Suppressor macrophage (primary cell): ENCODE data around the gene NKX6-1.
A peak's percentile ranks its signal among the peaks of the same experiment; 100 is the strongest.

Experiments
- DNase-seq, 4 experiments: peaks; one replicate each; pipeline ENCODE4 v3.0.0-alpha.2; 2020 to 2022

Gene NKX6-1

DNA sequence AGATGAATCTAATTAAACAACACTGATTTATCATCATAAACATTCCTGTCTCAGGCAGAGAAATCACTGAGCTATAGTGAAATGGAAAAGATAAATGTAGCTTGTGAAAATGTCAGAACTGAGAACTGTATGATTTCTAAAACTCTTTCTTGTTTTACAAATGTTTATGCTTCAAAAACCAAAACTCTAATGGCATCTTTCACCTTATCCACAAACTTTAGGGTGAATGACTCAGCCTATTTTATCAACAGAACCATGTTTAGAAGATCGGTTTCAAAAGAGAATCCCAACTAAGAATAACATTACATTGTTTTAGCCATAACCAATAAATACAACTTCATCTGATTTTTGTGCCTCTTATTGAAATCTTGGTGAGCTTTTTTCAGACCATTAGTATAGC, 21.4 kb downstream of the NKX6-1 start:
- DNase-seq = no peak

DNA sequence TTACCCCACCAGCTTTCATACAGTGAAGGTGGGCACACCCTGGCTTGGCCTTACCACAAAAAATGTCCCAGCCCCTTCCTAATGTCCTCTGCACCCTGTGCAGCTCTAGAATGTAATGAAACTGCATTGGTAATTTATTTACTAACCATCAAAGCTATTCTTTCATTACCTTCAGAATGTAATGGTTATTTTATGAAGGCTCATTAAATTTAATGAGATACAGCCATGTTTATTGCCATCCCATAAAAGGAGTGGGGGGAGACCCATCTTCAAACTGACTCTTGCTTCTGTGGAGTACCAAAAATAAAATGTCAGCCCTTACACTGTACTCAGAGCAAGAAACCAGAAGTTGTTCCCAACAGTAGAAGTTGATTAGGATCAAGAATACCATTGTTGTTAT, 25.0 kb downstream of the NKX6-1 start:
- DNase-seq = no peak

DNA sequence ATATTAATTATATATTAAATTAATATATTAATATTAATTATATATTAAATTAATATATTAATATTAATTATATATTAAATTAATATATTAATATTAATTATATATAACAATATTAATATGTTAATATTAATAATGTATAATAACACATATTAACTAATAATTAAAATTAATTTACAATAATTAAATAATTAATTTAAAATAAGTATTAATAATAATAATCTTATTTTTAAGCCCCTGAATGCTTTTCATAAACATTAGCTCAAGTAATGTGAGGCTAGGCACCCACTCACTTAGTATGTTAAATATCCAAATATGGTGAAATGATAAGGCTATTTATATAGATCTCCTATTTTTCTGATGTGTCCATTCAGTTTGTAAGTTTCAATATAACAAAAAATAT, 26.9 kb downstream of the NKX6-1 start:
- DNase-seq = no peak

DNA sequence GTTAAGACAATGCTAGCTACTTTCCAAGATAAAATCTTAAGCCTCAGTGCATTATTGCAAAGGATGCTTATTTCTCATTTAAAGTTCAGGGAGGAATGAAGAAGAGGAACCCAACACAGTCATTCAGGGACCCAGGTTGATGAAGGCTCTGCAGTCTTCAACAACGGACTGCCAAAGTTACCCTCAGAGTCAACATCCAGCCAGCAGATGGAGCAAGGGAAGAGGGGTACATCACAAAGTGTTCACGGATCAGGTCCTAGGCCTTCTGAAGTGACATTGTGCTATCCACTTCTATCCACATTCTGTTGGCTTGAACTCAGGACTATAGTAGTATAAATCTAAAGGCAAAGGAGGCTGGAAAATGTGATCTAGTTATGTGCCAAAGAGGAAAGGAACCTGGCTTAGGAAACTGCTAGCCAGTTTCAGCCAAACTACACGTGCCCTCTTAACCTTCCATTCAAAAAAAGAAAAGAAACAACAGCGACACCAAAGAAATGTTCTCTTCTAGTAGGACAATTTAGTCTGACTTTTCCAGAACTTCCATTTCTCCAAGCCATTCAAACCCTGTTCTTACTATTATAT, 28.8 kb downstream of the NKX6-1 start:
- DNase-seq = peak in 3 of 4 experiments; percentile 17 to 35 (median 24)

DNA sequence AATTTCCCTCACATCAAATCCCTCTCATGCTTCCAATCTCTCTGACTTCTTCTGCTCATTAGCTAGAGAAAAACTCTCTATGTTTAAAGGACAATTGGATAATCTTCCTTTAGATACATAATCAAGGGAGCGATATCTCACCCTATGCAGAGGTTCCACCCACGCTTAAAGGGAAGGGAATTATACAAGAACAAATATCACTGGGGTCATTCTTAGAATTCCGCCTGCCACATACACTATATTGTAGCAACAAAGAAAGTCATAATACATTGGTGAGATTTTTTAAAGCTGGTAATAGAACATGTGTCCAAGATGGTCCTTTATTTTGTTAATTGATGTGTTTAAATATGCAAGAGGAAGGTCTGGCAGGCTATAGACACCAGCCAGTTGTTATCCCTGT, 31.5 kb downstream of the NKX6-1 start:
- no peak for DNase-seq

DNA sequence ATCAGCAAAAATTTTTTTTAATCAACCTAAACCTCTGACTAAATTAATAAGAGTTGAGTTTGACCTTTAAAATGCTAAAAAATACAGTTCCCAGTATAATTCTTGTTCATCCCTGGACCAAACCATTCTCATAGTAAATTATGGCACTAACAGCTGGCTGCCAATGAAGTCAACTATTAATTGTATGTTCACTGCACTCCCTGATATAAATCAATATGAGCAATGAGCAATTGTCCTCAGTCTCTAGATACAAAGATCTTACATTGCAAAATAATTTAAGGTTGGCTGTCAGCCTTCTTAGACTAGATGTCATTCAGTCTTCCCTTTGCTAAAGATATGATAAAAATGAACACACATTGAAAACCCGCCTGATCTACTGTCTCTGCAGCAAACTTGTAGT, 39.3 kb downstream of the NKX6-1 start:
- DNase-seq = no peak

DNA sequence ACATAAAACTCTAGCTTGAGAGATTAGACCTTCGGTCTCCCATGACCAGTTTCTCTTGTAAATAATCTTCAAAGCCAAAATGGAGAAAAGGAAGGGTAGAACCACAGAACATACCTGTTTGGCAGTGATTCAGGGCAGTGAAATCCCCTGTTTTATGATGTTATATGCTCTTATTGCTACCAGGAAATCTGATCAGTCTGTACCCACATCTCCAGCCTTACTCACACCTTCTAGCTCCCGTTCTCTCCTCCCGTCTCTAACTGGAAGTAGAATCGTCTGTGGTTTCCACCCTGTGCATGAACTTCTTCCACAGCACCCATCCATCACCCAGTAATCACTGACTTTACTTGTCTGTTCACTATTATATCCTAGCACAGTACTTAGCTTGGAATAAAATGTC, 42.9 kb downstream of the NKX6-1 start:
- no peak for DNase-seq

DNA sequence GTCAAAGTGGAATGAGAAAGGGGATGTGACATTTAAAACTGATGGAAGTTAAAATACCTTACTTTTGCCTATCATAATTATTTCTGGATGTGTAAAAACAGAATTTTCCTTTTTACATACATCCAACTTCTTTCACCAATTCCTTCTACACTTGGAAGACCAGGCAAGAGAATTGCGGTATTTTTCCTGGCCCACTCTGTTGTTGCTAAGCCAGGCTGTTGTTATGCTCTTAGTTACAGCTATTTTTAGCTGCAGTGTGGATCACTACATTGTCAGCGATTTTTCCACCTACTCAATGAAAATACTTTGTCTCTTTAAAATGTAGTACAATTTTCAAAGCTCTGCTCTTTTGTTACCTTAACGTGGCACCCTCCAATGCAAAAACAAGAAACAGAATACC, 43.4 kb downstream of the NKX6-1 start:
- no peak for DNase-seq

DNA sequence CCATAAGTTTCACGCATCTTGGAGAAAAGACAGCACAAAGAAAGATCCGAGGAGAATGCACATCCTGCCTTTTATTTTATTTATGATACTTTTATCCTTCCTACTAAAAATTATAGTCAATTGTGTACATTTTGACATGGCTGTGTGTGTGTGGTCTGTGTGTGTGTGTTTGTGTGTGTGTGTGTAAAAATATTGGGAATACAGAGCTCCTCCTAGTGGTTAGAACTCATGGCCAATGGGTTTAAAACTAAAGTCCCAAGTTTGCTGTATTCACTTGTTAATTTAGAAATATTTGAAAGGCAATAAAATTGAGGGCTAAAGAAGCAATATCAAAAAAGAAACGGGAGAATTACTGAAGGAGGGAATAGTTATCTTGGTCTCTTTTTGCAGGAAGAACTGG, 47.5 kb downstream of the NKX6-1 start:
- DNase-seq = peak in 2 of 4 experiments; percentile 3 to 11

DNA sequence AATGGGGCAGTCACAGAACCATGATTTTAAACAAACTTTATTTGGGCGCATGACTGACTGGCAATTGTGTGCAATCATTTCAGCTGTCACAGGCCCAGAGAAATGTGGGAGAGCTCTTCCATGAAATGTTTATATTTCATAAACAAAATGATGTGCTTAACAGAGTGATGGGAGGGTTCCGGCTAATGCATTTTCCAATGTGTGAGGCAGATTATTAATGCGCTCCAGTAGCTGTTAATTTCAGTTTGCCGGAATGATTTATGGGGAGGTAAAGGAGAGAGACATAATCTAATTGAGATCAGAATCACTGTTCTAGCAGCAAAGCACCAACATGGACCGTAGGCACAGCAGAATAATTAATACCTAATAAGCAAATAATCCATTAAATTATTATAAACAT, 55.6 kb downstream of the NKX6-1 start:
- no peak for DNase-seq

DNA sequence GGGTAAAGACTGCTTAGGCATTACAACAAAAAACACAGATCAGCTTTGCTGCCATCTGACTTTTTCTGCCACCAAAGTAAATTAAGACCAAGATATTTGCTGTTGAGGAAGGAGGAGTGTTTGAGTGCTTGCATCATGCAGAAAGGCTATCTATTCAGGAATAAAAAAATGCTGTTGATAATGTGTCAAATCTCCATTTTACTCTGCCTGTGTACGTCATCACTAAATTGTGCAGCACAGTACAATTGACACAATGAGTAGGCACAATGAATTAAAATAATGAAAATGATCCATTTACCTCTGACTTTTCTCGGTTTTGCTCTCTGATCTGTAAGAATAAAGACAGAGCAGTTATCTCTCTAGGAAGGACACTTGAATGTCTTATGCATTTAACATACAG, 56.3 kb downstream of the NKX6-1 start:
- DNase-seq = no peak
